ENCODE measurements around the gene GNGT1. TPM values are rescaled to one million over a fixed set of nuclear protein-coding genes. Genes with fewer than 3 reads are reported as not detected.

Gene GNGT1
- polyA plus RNA-seq, 1 experiment = not detected

- ChIA-PET POLR2A (no interaction called here), CTCF (no interaction called here)
- Histone ChIP-seq H3K4me3 (ENCODE audit: low read depth, low read length) (no peak overlapping the region), H3K27me3 (ENCODE audit: control insufficient read depth, insufficient read depth, low read length) (no peaks in the 10 kb centered on the region), H3K36me3 (ENCODE audit: control insufficient read depth, insufficient read depth, low read length) (no peaks in the 10 kb centered on the region)
- no peak for DNase-seq (ENCODE audit: low read depth)
- TF ChIP-seq CTCF (IDR thresholded peaks at IDR 0.05; ENCODE audit: insufficient read depth, low read depth, low read length) = no peak
These were observed 39.5 kb upstream of the GNGT1 start for GRCh38 chr7:93866886-93867285.

GRCh38 chr7:93873998-93874574 is 32.3 kb upstream of the GNGT1 start:
- Histone ChIP-seq H3K27me3 (ENCODE audit: control insufficient read depth, insufficient read depth, low read length) (no peaks in the 10 kb centered on the region), H3K4me3 (ENCODE audit: low read depth, low read length) (no peak overlapping the region), H3K36me3 (ENCODE audit: control insufficient read depth, insufficient read depth, low read length) (no peaks in the 10 kb centered on the region)
- no peak for DNase-seq (ENCODE audit: low read depth)
- ChIA-PET POLR2A (no interaction called here), CTCF (no interaction called here)
- TF ChIP-seq CTCF (IDR thresholded peaks at IDR 0.05; ENCODE audit: insufficient read depth, low read depth, low read length) = no peak

- Histone ChIP-seq H3K4me3 (ENCODE audit: low read depth, low read length) (no peak overlapping the region), H3K27me3 (ENCODE audit: control insufficient read depth, insufficient read depth, low read length) (no peaks in the 10 kb centered on the region), H3K36me3 (ENCODE audit: control insufficient read depth, insufficient read depth, low read length) (no peaks in the 10 kb centered on the region)
- no peak for TF ChIP-seq CTCF (IDR thresholded peaks at IDR 0.05; ENCODE audit: insufficient read depth, low read depth, low read length)
- DNase-seq (ENCODE audit: low read depth) = no peak
- ChIA-PET CTCF (no interaction called here), POLR2A (no interaction called here)
These were observed 28.6 kb upstream of the GNGT1 start for GRCh38 chr7:93877742-93878141.

GRCh38 chr7:93879356-93879755 is 27.0 kb upstream of the GNGT1 start:
- ChIA-PET CTCF (no interaction called here), POLR2A (no interaction called here)
- no peaks in the 10 kb centered on the region for H3K27me3 ChIP-seq (ENCODE audit: control insufficient read depth, insufficient read depth, low read length)
- DNase-seq (ENCODE audit: low read depth) = no peak
- H3K4me3 ChIP-seq (ENCODE audit: low read depth, low read length) = no peak overlapping the region
- TF ChIP-seq CTCF (IDR thresholded peaks at IDR 0.05; ENCODE audit: insufficient read depth, low read depth, low read length) = no peak
- no peaks in the 10 kb centered on the region for H3K36me3 ChIP-seq (ENCODE audit: control insufficient read depth, insufficient read depth, low read length)

GRCh38 chr7:93882468-93882867 is 23.9 kb upstream of the GNGT1 start:
- DNase-seq (ENCODE audit: low read depth) = no peak
- Histone ChIP-seq H3K4me3 (ENCODE audit: low read depth, low read length) (no peak overlapping the region), H3K36me3 (ENCODE audit: control insufficient read depth, insufficient read depth, low read length) (no peaks in the 10 kb centered on the region), H3K27me3 (ENCODE audit: control insufficient read depth, insufficient read depth, low read length) (no peaks in the 10 kb centered on the region)
- CTCF ChIA-PET = interaction anchor here (0.6 to 1.2 kb wide), 2 partner anchors 20 to 334 kb away, joined by 3 read pairs; no protein-coding TSS in a partner anchor
- TF ChIP-seq CTCF (IDR thresholded peaks at IDR 0.05; ENCODE audit: insufficient read depth, low read depth, low read length) = no peak
- POLR2A ChIA-PET = no interaction called here
